Aorta (tissue), 5 donors: ENCODE results near the gene P4HB. TPM values are rescaled to one million over a fixed set of nuclear protein-coding genes. Genes with fewer than 3 reads are reported as not detected.

Experiments used
- ATAC-seq: fragments of 200-7000 bp; cut with Tn5 transposase; one replicate; pipeline ENCODE4 v1.9.1; 2022; ENCODE audit warnings: moderate library complexity; ENCODE audit not compliant: low FRiP score
- DNase-seq, 2 donors: peaks; one replicate each; pipeline ENCODE4 v3.0.0-alpha.2; 2020
- H3K27ac ChIP-seq, 2 donors: one replicate each; pipeline ENCODE4 v1.5.1; 2013; ENCODE audit warnings: low read length in 2 of 2, mild to moderate bottlenecking in 2 of 2, moderate library complexity in 2 of 2, control low read depth in 1 of 2, inconsistent platforms in 1 of 2, low read depth in 1 of 2
- H3K27me3 ChIP-seq, 2 donors: one replicate each; pipeline ENCODE4 v1.6.1; 2013; ENCODE audit warnings: control low read depth in 1 of 2, low read length in 1 of 2, mild to moderate bottlenecking in 1 of 2, moderate library complexity in 1 of 2; ENCODE audit not compliant: insufficient read depth in 2 of 2, control insufficient read depth in 1 of 2
- H3K36me3 ChIP-seq, 2 donors: one replicate each; pipeline ENCODE4 v1.6.1; 2013; ENCODE audit warnings: control low read depth in 1 of 2, low read length in 1 of 2, mild to moderate bottlenecking in 1 of 2; ENCODE audit not compliant: insufficient read depth in 2 of 2, control insufficient read depth in 1 of 2
- H3K4me1 ChIP-seq, 2 donors: one replicate each; pipeline ENCODE4 v1.6.1; 2013; ENCODE audit warnings: low read length in 2 of 2, control low read depth in 1 of 2, mild to moderate bottlenecking in 1 of 2, moderate library complexity in 1 of 2; ENCODE audit not compliant: insufficient read depth in 2 of 2, control insufficient read depth in 1 of 2
- H3K4me3 ChIP-seq, 2 donors: one replicate each; pipeline ENCODE4 v1.5.1; 2013; ENCODE audit warnings: low read length in 2 of 2, control low read depth in 1 of 2, mild to moderate bottlenecking in 1 of 2
- H3K9me3 ChIP-seq: one replicate; pipeline ENCODE4 v1.6.1; 2013; ENCODE audit warnings: mild to moderate bottlenecking, low read length; ENCODE audit not compliant: control insufficient read depth
- WGBS, 2 donors: extraction: QIAGEN DNeasy Blood & Tissue Kit; methylation state at CpG; one replicate each; pipeline ENCODE4 v1.1.7; 2013; 5-methylcytosine and 5-hydroxymethylcytosine counted together
- intact Hi-C, 2 donors: fragments of 100-400 bp; cut with DNase I; formaldehyde crosslinking; loops; one replicate each; pipeline versions ENCODE4 v1.14.2 to v1.15.0; 2022
- polyA plus RNA-seq, 2 donors: library from polyadenylated mRNA; stranded (reverse); fragments of 200-250 nt; gene quantifications; one replicate each; pipeline ENCODE4 v1.2.3, GENCODE V29; 2013
- total RNA-seq, 2 donors: library from RNA; stranded (reverse); fragmentation: NEBNext Ultra II Directional; extraction: Animal tissue kit (Norgen Biotek cat#: 25700); gene quantifications; one replicate each; pipeline ENCODE4 v1.2.1, GENCODE V29; 2021
- donor health status: healthy with polysubstance abuse.
- donor health status: Bipolar disorder and iron deficiency.
- donor health status: DM: no; HTN: no; CAD: no.
- donor health status: DM: no; HTN: no; CAD: no.
- donor health status: DM: yes; HTN: yes; CAD: no.

Gene P4HB
- total and polyA plus RNA-seq, 4 donors: 275 to 537 (median 422) TPM

- H3K36me3 ChIP-seq: peaks cover 0 to 7% of the 10 kb centered on the region in 2 donors
- intact Hi-C loops: no loop called here
Measured at GRCh38 chr17:81888105-81888987, 28.0 kb upstream of the P4HB start.

GRCh38 chr17:81885869-81886548 lies 25.7 kb upstream of the P4HB start:
- Histone ChIP-seq H3K4me3 (no peak overlapping the region), H3K4me1 (no peaks in the 10 kb centered on the region), H3K36me3 (peaks cover 0 to 7% of the 10 kb centered on the region in 2 donors), H3K27ac (no peak overlapping the region), H3K9me3 (no peaks in the 10 kb centered on the region), H3K27me3 (no peaks in the 10 kb centered on the region)
- ATAC-seq (no peak), DNase-seq (peak in 1 of 2 donors; percentile 48)
- 76 to 84% methylated on average over 11 of the region's 11 CpGs for WGBS, 2 donors
- intact Hi-C loops: no loop called here

More at GRCh38 chr17:81888105-81888987, 28.0 kb upstream of the P4HB start:
- Histone ChIP-seq H3K4me1 (no peaks in the 10 kb centered on the region), H3K9me3 (no peaks in the 10 kb centered on the region), H3K27ac (no peak overlapping the region), H3K27me3 (no peaks in the 10 kb centered on the region), H3K4me3 (no peak overlapping the region)
- 90 to 92% methylated on average over 44 of the region's 44 CpGs for WGBS, 2 donors
- no peak for DNase-seq
- ATAC-seq: no peak

GRCh38 chr17:81885454-81885853 lies 25.1 kb upstream of the P4HB start:
- no peaks in the 10 kb centered on the region for H3K4me1 ChIP-seq
- no peak overlapping the region for H3K27ac ChIP-seq
- no peak overlapping the region for H3K4me3 ChIP-seq
- WGBS, 2 donors: 82 to 83% methylated on average over 10 of the region's 10 CpGs
- ATAC-seq: no peak
- no peaks in the 10 kb centered on the region for H3K9me3 ChIP-seq
- H3K36me3 ChIP-seq: peaks cover 0 to 7% of the 10 kb centered on the region in 2 donors
- intact Hi-C loops: no loop called here
- no peak for DNase-seq
- no peaks in the 10 kb centered on the region for H3K27me3 ChIP-seq

- DNase-seq (peak in 1 of 2 donors; percentile 68), ATAC-seq (no peak)
- no peaks in the 10 kb centered on the region for H3K9me3 ChIP-seq
- no peaks in the 10 kb centered on the region for H3K27me3 ChIP-seq
- H3K36me3 ChIP-seq: peaks cover 0 to 7% of the 10 kb centered on the region in 2 donors
- no peaks in the 10 kb centered on the region for H3K4me1 ChIP-seq
- no peak overlapping the region for H3K4me3 ChIP-seq
- intact Hi-C loops: no loop called here
- WGBS, 2 donors: 83% methylated on average over 5 of the region's 5 CpGs
- peak overlapping the region in 1 of 2 donors; percentile 26 for H3K27ac ChIP-seq
Measured at GRCh38 chr17:81884968-81885367, 24.6 kb upstream of the P4HB start.

GRCh38 chr17:81884520-81884919 lies 24.2 kb upstream of the P4HB start:
- H3K27ac ChIP-seq: no peak overlapping the region
- no peak overlapping the region for H3K4me3 ChIP-seq
- DNase-seq (peak in 1 of 2 donors; percentile 77), ATAC-seq (peak; percentile 47)
- 7 to 10% methylated on average over 11 of the region's 11 CpGs for WGBS, 2 donors
- H3K9me3 ChIP-seq: no peaks in the 10 kb centered on the region
- no peaks in the 10 kb centered on the region for H3K27me3 ChIP-seq
- H3K4me1 ChIP-seq: no peaks in the 10 kb centered on the region
- intact Hi-C loops: no loop called here
- peaks cover 0 to 7% of the 10 kb centered on the region in 2 donors for H3K36me3 ChIP-seq

- Histone ChIP-seq H3K4me1 (no peaks in the 10 kb centered on the region), H3K9me3 (no peaks in the 10 kb centered on the region), H3K36me3 (peaks cover 0 to 2% of the 10 kb centered on the region in 2 donors), H3K4me3 (no peak overlapping the region), H3K27me3 (no peaks in the 10 kb centered on the region), H3K27ac (no peak overlapping the region)
- WGBS, 2 donors: 90% methylated on average over 5 of the region's 5 CpGs
- DNase-seq (no peak), ATAC-seq (no peak)
- intact Hi-C loops: no loop called here
Measured at GRCh38 chr17:81879121-81879520, 18.8 kb upstream of the P4HB start.

- no peaks in the 10 kb centered on the region for H3K27me3 ChIP-seq
- intact Hi-C loops: no loop called here
- no peak overlapping the region for H3K4me3 ChIP-seq
- no peaks in the 10 kb centered on the region for H3K9me3 ChIP-seq
- H3K36me3 ChIP-seq: peaks cover 0 to 2% of the 10 kb centered on the region in 2 donors
- no peak for ATAC-seq
- H3K4me1 ChIP-seq: no peaks in the 10 kb centered on the region
- DNase-seq: no peak
- WGBS, 2 donors: 87 to 88% methylated on average over 3 of the region's 3 CpGs
- H3K27ac ChIP-seq: no peak overlapping the region
Measured at GRCh38 chr17:81878294-81878693, 18.0 kb upstream of the P4HB start.

- Histone ChIP-seq H3K27ac (no peak overlapping the region), H3K4me3 (no peak overlapping the region), H3K36me3 (peaks cover 0 to 2% of the 10 kb centered on the region in 2 donors), H3K4me1 (no peaks in the 10 kb centered on the region), H3K9me3 (no peaks in the 10 kb centered on the region), H3K27me3 (no peaks in the 10 kb centered on the region)
- ATAC-seq: no peak
- no peak for DNase-seq
- intact Hi-C loops: no loop called here
- 95 to 98% methylated on average over 5 of the region's 5 CpGs for WGBS, 2 donors
Measured at GRCh38 chr17:81877569-81877968, 17.2 kb upstream of the P4HB start.
